Measurements from ENCODE around the gene PIK3R3.

DNA sequence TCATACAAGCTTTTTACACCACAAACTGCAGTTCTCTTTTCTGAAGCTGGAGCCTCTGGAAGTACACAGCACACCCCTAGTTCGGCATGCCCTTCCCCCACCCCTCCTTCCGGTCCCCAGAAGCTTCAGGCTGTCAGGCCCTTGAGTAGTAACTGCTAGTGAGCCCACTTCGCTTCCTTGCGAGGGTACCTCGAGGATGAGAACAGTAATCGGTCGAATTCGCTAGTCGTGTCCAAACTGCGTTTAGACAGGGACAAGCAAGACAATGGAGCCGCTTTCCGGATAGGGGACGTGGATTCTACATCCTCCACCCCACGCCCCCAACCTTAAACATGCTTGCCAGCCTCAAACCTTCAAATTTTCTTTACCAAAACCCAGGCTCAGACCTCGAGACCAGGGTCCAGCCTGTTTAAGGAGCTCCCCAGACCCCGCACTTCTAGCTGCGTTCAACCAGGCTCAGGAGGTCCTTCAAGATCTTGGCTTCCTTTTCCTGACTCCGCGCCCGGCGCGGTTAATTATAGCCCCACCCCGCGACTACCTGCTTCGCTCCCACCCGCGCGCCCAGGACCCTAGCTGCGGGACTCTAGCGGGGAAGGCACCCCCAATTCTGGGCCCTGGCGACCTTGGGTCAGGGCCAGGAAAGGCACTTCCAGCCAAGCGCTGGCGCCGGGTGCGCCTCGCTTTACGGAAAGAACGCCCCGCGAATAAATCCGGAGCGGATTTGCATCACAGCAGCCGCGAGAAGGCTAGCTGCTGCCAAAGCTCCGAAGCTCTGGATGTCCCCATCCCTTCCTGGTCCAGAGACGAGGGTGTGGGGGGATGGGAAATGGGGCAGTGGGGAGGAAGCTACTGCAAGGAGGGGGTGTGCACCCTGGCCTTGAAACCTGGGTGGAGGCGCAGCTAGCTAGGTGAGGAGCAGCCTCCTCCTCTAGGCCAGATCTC lies 34.4 kb upstream of the PIK3R3 start:
- TF ChIP-seq EZH2phosphoT487 (IDR thresholded peaks at IDR 0.05; ENCODE audit: borderline replicate concordance) (no peak), POLR2AphosphoS5 (IDR thresholded peaks at IDR 0.05; ENCODE audit: low read depth, low read length) (no peak), RAD21 (IDR thresholded peaks at IDR 0.05; ENCODE audit: low read depth) (no peak)
- TF ChIP-seq, protein P1, sequence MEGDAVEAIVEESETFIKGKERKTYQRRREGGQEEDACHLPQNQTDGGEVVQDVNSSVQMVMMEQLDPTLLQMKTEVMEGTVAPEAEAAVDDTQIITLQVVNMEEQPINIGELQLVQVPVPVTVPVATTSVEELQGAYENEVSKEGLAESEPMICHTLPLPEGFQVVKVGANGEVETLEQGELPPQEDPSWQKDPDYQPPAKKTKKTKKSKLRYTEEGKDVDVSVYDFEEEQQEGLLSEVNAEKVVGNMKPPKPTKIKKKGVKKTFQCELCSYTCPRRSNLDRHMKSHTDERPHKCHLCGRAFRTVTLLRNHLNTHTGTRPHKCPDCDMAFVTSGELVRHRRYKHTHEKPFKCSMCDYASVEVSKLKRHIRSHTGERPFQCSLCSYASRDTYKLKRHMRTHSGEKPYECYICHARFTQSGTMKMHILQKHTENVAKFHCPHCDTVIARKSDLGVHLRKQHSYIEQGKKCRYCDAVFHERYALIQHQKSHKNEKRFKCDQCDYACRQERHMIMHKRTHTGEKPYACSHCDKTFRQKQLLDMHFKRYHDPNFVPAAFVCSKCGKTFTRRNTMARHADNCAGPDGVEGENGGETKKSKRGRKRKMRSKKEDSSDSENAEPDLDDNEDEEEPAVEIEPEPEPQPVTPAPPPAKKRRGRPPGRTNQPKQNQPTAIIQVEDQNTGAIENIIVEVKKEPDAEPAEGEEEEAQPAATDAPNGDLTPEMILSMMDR (IDR thresholded peaks at IDR 0.05 in 2 of 3, conservative IDR thresholded peaks at IDR 0.05 in 1 of 3; ENCODE audit: borderline replicate concordance in 1 of 3, insufficient read depth in 1 of 3, low read depth in 2 of 3, low read length in 2 of 3), result no peak
- TF ChIP-seq, protein P2, sequence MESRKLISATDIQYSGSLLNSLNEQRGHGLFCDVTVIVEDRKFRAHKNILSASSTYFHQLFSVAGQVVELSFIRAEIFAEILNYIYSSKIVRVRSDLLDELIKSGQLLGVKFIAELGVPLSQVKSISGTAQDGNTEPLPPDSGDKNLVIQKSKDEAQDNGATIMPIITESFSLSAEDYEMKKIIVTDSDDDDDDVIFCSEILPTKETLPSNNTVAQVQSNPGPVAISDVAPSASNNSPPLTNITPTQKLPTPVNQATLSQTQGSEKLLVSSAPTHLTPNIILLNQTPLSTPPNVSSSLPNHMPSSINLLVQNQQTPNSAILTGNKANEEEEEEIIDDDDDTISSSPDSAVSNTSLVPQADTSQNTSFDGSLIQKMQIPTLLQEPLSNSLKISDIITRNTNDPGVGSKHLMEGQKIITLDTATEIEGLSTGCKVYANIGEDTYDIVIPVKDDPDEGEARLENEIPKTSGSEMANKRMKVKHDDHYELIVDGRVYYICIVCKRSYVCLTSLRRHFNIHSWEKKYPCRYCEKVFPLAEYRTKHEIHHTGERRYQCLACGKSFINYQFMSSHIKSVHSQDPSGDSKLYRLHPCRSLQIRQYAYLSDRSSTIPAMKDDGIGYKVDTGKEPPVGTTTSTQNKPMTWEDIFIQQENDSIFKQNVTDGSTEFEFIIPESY (IDR thresholded peaks at IDR 0.05; ENCODE audit: extremely low read depth, insufficient replicate concordance, low read length), result no peak
